Stomach (tissue), 4 donors: ENCODE results near the gene CST5.

ENCODE experiments used
- EP300 ChIP-seq: sonication (generic); formaldehyde crosslinking; IDR thresholded peaks from one replicate; pipeline ENCODE4 v1.6.1; 2017; ENCODE audit warnings: antibody characterized with exemption
- TF ChIP-seq, protein P1 (sequence below), 7 experiments: fragments of 450-650 bp in 4 of 7; fragments of 200-600 bp in 3 of 7; sonication (generic) in 3 of 7; IDR thresholded peaks; one replicate each; pipeline ENCODE4 v1.5.1; 2016 to 2019; ENCODE audit warnings: antibody characterized with exemption in 7 of 7, control low read depth in 2 of 7, mild to moderate bottlenecking in 1 of 7

DNA sequence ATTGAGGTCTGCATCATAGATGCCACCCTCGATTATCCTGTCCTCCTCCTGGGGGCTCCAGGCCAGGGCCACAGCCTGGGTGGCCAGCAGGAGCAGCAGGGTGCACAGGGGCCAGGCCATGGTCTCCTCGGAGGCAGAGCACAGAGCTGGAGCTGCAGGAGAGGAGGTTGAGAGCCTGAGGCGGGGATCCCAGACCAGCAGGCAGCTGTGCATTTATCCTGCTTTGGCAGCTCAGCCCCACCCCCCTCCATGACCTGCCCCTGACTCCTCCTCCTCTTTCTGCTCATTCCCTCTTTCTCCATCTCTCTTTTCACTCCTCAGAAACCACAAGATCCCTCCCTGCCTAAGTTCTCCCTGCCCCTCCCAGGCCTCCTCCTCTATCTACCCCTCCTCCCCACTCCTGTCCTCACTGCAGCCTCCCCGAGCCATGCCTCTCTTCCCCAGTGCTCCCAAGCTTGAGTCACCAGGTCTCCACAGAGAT lies 53.0 kb downstream of the CST5 start, which contains the start of gene CST2:
- no peak for TF ChIP-seq EP300
- TF ChIP-seq, protein P1, sequence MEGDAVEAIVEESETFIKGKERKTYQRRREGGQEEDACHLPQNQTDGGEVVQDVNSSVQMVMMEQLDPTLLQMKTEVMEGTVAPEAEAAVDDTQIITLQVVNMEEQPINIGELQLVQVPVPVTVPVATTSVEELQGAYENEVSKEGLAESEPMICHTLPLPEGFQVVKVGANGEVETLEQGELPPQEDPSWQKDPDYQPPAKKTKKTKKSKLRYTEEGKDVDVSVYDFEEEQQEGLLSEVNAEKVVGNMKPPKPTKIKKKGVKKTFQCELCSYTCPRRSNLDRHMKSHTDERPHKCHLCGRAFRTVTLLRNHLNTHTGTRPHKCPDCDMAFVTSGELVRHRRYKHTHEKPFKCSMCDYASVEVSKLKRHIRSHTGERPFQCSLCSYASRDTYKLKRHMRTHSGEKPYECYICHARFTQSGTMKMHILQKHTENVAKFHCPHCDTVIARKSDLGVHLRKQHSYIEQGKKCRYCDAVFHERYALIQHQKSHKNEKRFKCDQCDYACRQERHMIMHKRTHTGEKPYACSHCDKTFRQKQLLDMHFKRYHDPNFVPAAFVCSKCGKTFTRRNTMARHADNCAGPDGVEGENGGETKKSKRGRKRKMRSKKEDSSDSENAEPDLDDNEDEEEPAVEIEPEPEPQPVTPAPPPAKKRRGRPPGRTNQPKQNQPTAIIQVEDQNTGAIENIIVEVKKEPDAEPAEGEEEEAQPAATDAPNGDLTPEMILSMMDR (IDR thresholded peaks at IDR 0.05) = no peak
